Measurements from ENCODE around the gene ATP10D.

Gene ATP10D

DNA sequence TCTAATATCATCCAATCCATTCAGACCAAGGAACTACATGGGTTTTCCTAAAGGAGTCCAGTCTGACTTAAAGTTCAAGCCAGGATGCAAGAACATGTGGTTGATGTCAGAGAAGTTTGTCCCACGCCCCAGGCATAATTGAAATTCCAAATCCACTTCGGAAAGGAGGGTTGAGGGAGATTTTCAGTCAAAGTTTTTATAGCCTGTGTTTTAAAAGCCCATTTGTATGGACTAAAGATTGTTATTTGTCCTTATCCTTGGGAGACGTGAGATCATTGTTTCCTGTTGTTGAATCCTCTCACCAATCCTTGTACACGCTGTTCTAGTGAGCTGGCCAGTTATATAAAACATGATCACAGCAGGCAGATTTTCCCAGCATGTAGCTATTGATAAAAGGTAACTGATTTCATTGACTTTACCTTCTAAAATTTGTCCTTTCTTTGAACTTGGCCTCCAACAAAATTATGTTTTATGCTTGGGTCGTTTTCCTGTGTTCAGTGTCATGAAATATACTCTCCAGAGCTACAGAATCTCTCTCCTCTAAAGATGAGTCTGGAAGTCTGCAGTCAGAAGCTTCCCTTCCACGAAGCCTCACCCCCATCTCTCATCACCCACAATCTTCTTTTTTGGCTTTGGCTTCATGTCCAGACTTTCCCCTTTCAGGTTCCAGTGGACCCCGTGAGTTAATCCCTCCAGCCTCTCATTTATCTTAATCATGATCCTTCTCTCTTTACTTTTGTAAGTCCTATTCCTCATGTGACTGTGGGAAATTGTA lies 92.9 kb downstream of the ATP10D start:
- no peak for DNase-seq (ENCODE audit: low spot score)
- FAIRE-seq, result no peak

DNA sequence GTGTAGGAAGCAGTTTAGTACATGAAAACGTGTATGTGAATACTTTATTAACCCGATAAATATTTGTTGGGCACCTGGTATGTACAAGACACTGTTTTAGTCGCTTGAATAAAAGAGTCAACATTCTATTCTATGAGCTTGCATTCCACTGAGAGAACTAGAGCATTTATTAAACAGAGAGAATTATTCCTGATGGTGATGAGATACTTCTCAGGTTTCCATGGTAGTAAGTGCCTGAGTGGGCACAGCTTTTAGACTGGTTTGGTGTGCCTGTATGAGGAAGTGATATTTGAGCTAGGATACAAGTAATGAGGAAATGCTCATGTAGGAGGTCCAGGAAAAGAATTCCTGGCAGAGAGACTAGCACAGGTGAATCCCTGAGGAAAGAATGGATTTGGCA lies 94.2 kb downstream of the ATP10D start:
- no peak for DNase-seq (ENCODE audit: low spot score)
- no peak for FAIRE-seq

DNA sequence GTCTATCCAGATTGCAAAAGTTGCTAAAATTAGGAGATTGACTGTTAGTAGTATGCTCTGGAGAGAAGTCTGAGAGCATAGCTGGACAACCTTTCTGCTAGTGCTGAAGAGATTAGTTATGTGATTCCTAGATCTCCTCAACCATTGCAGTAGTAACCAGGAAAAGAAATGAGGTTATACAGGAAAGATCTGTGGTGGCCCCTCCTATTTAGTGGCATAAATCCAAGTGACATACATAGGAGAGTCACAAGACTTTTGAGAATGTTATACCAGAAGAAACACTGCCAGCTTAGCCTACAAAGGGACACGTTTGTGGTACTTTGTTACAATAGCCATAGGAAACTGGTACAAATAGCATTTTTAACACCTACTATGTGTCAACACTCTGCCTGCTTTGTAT lies 105.2 kb downstream of the ATP10D start:
- FAIRE-seq (no peak), DNase-seq (ENCODE audit: low spot score) (no peak)

DNA sequence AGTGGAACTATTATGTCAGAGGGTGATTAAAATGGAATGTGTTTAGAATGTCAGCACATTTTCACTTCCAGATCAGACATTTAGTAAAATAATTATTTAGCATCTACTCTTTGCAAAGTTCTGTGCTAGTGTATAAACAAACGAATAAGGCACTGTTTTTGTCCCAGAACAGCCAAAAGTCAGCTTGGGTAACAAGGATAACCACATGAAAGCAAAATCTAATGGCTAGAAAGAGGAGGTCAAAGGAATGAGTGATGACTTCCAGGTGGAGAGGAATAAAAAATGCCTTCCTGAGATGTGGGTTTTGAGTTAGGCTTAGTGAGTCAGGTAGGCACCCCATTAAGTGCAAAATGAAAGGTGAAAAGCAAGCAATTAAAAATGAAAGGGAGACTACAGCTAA lies 112.6 kb downstream of the ATP10D start:
- FAIRE-seq (no peak), DNase-seq (ENCODE audit: low spot score) (no peak)

DNA sequence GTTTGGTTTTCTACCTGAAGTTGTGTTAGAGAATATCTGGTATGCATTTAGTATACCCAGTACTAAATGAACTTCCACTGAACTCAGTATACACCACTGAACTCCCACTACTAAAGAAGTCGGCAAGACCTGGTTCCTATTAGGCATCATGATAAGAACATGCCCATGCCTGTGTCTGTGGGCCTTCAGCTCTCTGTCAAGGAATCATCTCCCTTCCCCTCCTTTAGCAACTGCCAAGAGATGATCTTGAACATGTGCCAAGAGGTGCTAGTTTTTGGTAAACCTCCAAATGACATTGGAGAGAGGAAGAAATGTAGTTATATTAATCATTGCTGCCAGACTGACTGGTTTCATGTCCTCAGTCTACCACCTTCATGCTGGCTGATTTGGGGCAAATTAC lies 113.2 kb downstream of the ATP10D start:
- FAIRE-seq, result no peak

DNA sequence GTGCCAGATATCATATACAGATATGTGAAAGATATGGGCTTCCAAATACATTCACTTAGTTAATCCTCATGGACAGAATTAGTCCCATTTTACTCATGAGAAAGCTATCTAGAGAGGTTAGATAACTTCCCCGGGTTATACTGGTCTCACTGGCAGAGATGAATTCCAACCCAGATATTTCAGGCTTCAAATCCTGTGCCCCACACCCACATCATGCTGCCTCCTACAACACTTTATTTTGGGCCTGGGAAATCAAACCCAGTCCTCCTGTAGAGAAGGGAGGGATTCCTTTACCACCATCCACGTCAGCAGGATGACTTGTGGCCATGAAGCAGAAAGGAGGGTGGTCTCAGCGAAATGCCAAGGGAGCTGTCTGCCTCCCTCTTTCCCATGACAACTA lies 113.8 kb downstream of the ATP10D start:
- DNase-seq (ENCODE audit: low spot score) (no peak), FAIRE-seq (no peak)

More for the DNA sequence above, 113.2 kb downstream of the ATP10D start:
- DNase-seq (ENCODE audit: low spot score), result no peak

DNA sequence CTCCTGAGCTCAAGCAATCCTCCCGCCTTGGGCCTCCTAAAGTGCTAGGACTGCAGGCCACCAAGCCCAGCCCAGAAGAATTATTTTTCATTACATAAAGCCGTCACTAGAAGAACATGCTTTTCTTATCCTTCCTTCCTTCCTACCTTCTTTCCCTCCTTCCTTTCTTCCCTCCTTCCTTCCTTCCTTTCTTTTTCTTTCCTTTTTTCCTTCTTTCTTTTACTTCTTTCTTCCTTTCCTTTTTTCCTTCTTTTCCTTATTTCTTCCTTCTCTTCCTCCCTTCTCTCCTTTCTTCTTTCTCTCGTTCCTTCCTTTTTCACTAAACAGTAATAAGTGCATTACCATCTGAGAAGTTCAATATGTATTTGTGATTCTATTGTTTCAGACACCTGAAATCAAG lies 121.4 kb downstream of the ATP10D start:
- DNase-seq (ENCODE audit: low spot score) (no peak), FAIRE-seq (no peak)

DNA sequence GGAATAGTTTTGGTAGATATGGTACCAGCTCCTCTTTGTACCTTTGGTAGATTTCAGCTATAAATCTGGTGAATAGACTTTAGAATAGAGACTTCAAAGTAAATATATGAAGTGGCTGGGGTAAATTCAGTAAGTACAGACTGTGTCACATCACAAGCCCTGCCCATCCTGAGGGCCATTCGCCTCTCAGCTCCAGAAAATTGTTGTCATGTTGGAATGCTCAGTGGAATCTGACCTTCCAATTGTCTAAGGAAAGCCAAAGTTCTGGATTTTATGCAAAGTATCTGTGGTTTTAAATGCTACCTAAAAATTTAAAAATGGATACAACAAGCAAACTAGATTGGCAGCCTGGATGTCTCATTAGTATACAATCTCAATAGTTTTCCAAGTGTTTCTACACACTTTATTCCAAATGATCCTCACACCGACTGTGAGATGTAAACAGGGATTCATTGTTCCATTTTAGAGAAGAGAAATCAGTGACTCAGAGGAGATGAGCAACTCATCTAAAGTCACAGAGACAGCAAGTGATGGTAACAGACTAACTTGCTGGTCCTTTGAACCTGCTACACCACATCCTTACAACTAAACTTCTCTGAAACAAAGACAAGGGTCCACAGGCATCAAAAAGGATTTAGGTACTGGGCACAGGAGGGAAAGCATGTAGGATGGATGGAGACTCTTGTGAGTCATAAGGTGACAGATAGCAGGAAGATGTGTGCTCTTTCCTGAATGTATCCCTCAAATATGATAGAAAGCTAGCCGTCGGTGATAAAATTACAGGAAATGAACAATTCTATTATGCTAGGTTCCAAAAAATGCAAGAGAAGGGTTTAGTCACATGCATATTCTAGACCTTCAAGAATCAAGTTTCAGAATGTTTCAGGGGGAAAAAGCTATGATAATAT lies 127.3 kb downstream of the ATP10D start:
- FAIRE-seq, result no peak

DNA sequence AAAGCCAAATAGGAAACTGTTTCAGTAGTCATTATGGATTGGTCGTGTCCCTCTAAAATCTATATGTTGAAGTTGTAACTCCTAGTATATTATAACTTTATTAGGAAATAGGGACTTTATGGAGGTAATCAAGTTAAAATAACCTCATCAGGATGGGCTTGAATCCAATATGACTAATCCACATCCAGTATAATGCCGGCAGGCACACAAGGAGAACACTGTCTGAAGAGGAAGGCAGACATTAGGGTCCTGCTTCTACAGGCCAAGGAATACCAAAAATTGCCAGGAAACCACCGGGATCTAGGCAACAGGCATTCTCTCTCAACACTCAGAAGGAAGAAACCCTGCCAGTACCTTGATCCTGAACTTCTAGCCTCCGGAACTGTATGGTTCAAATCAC lies 130.3 kb downstream of the ATP10D start:
- FAIRE-seq (no peak), DNase-seq (ENCODE audit: low spot score) (no peak)

More for the DNA sequence above, 127.3 kb downstream of the ATP10D start:
- DNase-seq (ENCODE audit: low spot score), result no peak

DNA sequence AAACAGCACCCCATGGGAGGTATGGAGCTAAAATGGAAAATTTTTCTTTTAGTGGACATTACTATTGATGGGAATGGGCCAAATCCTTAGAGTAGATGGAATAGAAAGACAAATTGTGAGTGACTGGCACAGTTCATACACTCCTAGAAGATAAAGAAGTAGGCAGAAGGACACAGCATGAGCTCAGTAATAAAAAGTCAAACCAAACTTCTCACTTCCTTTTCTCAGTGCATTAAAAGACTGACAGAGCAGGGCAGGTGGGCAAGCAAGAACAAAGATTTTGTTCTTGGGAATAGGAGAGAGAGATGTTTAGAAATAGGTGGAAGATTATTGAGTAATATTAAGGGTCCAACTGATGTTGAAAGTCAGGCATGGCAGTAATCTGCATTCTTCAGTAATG lies 132.5 kb downstream of the ATP10D start:
- DNase-seq (ENCODE audit: low spot score) (no peak), FAIRE-seq (no peak)

DNA sequence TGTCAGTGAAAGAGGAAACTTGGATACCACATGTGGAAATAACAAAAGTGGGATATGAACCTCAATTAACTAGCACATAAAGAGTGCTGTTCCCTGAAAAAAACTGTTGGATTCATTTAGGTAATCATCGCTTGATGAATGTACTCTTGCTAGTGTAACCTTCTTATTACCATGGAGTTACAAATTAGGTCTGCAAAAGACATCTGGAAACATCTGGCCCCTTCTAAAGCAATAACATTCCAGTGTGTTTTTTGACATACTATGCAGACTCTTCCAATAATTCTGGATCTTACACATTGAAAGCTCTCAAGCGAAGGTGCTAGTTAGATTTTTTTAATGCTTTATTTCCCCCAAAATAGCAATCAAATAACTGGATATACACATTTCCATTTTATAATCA lies 134.6 kb downstream of the ATP10D start:
- DNase-seq (ENCODE audit: low spot score) (no peak), FAIRE-seq (no peak)

DNA sequence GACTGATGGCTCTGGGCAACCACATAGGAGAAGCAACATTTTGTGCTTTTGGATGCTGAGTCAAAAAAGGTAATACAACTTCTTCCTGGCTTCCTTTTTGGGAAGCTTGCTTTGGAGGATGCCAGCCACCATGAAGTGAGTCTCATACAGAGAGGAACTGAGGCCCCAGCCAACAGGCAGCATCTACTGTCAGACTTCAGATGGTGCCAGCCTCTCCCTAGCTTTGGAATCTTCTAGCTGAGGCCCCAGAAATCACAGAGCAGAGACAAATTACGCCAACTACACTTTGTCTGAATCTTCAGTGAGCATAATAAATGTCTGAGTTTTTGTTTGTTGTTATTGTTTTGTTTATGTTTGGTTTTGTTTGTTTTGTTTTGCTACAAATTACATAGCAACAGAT lies 136.1 kb downstream of the ATP10D start:
- no peak for DNase-seq (ENCODE audit: low spot score)
- FAIRE-seq, result no peak

DNA sequence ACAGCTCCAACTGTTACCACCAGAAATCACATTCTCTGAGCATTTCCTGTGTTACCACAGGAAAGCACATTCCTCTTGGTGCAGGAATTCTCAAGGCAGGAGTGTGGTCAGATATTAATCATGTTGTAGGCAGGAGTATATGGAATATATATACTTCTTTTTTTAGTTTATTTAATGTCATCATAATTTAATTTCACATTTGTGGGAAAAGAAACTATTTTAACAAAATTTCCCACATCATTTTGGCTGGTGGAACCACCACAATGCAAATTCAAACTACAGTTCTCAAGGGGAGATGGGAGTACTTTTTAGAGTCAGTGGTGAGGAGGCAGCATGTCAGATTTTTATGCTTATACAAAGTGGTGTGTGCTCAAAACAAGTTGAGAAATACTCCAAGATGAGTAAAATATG lies 139.0 kb downstream of the ATP10D start:
- FAIRE-seq, result no peak
- no peak for DNase-seq (ENCODE audit: low spot score)

DNA sequence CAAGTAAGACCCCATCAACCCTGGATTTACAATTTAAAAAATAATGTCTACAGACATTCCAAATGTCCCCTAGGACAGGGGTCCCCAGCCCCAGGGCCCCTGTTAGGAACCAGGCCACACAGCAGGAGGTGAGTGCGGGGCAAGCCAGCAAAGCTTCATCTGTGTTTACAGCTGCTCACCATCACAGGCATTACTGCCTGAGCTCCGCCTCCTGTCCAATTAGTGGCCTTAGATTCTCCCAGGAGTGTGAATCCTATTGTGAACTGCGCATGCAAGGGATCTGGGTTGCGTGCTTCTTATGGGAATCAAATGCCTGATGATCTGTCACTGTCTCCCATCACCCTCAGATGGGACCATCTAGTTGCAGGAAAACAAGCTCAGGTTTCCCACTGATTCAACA lies 146.1 kb downstream of the ATP10D start:
- DNase-seq (ENCODE audit: low spot score) (no peak), FAIRE-seq (no peak)

DNA sequence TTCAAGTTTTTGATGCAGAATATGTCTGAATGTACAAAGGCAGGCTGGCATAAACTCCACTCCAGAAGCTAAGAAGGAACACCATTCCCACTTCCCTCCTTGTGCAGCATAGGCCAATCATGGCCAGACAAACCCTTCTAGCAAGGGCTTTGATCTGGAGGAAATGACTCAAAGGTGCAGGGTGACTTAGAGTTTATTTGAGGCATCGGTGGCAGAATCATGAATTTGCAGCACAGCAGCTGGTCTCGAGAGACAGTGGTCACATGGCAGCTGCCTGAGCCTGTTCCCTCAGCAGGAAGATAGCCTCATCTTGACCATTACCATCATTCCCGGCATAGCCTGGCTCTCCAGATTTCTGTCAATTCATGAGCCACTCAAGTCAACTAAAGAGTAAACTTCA lies 154.5 kb downstream of the ATP10D start:
- DNase-seq (ENCODE audit: low spot score) (no peak), FAIRE-seq (no peak)

DNA sequence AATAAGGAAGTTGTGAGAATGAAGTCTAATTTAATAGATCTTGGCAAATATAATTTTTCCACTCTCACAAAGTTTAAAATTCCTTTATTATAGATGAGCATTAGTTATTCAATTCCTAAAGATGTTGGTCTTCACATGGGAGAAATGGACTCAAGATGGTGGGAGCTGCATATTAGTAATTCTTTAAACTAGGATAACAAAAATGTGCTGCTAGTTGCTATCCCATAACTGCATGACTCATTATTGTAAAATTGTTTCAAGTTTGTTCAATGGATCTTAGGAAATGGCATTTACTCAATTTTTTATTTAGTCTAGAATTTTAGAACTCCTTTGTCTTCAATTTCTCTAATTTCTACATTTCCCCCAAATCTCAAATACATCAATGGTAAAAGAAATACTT lies 155.8 kb downstream of the ATP10D start:
- no peak for DNase-seq (ENCODE audit: low spot score)
- FAIRE-seq, result no peak

DNA sequence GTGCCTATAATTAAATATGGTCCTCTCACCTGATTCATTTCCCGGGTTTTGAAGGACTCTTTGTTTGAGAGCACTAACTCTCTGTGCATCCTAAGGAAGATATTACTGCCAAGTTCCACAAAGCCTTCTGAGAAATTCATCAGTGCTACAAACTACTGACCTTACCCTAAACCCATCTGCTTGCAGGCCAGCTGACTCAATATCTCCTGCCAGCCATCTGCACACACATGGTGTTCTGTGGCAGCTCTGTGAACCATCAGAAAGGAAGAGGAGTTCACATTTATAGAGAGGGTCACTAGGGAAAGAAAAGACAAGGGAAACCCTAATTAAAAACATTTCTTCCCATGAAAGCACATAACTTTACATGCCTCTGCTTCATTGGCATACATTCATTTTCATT lies 156.7 kb downstream of the ATP10D start:
- FAIRE-seq (no peak), DNase-seq (ENCODE audit: low spot score) (no peak)

DNA sequence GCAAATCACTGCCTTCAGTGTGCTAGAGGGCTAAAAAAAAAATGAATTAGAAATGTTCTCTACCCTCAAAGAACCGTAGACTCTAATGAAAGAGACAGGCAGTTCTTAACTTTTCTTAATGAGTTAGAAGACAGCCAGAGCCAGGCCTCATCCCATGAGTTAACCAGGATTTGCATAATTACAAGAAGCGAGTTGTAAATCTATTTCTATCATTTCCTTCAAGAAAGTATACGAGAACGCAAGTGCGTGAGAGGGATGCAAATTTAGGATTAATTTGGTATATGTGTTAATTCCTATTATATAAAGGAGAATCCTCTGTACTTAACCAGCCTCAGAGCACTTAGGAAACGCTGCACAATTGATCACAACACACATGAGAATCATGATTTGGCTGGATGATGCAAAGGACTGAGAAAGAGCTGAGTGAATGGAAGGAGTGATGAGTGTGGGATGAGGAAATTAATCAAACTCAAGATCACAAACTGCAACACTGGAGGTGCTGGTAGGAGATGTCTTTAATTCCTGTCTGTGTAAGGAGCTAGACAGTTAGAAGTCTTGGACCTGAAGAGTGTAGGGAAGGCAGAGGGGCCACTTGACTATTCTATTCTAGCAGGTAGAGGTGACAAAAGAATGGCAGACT lies 157.2 kb downstream of the ATP10D start:
- DNase-seq (ENCODE audit: low spot score) (no peak), FAIRE-seq (no peak)

Measured in urothelium cell line (cell line).